RPMI8226 (cell line): ENCODE results near the gene GAS2L3.
"Not testable (repeated sequence)": the region's sequence is repeated elsewhere in the genome, so short reads cannot be mapped to it uniquely, and the experiment has no call there.

ENCODE experiments used
- DNase-seq: peaks from one replicate; pipeline ENCODE4 v3.0.0-alpha.2; 2015

Gene GAS2L3

DNA sequence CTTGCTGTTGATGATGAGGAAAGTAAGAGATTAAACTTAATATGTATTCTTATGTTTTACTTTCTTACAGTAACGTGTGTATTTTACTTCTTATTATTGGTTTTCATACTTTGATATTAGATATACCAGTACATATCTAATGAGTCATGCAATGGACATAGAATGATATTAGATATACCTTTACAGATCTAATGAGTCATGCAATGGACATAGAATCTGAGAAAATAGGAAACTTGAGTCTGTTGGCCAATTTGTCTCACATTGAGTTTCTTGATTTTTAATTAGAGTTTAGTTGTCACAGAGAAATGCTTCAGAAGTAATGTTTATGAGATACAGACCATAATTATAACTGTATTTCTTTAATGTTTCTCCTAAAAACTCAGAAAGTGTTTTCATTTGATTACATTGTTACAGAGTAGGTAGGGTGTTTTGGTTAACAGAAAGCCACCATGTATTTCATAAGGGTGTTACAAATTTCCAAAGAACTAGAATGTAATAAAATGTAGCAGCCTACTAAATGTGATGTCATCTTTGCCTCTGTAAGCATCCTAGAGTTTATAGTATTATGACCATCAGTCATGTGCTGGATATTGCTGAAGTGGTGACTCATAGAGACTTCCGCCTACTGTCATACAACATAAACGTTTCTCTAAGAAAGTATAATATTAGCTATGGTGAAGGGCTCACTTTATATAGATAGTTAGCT lies 3.0 kb downstream of the GAS2L3 start:
- DNase-seq = no peak

DNA sequence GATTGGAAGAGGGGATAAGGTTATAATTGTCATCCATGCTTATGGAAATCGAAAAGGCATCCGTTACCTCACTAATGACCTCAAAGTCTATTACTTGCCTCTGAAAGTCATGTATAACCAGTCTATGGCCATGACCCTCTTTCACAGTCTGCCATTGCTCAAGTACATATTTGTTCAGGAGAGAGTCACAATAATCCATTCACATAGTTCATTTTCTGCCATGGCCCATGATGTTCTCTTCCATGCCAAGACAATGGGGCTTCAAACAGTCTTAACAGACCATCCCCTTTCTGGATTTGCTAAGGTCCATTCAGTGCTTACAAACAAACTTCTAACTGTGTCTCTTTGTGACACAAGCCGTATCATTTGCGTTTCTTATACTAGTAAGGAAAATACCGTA lies 5.4 kb downstream of the GAS2L3 start:
- no peak for DNase-seq

DNA sequence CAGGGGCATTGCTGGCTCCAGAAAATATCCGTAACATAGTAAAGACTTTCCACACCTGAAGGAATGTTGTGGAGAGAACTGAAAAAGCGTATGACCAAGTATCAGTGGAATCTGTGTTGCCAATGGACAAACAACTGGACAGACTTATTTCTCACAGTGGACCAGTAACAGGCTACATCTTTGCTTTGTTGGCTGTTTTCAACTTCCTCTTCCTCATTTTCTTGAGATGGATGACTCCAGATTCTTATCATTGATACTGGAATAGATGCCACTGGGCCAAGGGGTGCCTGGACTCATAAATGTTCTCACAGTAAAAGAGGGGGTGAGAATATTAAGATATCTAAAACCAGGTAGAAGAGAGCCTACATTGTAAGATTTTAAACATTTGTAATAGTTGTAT lies 6.4 kb downstream of the GAS2L3 start:
- DNase-seq = no peak

DNA sequence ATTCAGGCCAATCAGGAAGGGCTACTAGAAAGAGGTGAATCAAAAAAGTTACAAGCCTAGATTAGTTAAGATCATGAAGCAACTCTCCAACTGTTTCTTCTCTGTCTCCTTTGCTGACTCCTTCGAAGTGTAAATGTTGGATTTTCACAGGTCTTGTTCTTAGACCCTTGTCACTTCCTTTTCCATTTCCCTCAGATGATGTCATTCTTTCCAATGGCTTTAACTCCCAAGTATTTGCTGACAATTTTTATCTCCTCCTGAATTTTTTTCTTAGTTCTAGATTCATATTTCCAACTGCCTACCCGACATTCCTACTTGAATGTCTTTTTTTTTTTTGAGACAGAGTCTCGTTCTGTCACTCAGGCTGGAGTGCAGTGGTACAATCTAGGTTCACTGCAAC lies 10.8 kb downstream of the GAS2L3 start:
- DNase-seq = no peak

DNA sequence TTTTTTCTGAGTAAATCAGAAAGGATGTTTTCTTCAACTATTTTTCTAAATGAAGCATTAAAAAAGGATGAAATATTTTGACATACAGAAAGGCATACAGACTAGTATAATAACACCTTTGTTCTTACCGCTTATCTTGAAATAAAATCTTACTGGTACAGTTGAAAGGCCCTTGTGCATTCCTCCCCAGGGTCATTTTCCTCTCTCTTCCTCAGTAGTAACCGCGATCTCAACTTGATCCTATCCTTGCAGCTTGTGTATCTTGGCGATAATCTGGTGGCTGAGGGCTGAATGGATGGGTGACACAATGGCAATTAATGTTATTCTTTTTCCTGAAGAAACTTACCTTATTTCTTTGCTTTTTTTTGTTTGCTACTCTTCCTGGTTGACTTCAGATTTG lies 18.5 kb downstream of the GAS2L3 start:
- DNase-seq = no peak

DNA sequence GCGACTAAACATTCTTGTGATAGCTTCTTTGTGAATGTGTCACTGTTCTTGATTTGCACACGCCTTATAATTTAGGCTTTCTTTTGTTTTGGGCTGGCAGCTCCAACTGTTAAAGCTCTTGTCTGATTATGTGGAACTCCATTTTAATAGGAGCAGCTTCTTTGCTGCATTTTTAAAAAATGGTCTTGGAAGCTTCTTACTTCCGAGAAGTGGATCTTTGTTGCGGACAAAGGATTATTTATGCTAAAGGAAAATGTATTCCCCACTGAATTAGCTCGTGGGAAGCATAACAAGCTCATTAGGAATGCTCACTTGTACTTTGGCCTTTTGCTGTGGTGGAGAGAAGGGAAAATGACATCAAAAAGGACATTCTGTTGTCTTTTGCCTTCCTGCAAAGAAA lies 20.0 kb downstream of the GAS2L3 start:
- no peak for DNase-seq

DNA sequence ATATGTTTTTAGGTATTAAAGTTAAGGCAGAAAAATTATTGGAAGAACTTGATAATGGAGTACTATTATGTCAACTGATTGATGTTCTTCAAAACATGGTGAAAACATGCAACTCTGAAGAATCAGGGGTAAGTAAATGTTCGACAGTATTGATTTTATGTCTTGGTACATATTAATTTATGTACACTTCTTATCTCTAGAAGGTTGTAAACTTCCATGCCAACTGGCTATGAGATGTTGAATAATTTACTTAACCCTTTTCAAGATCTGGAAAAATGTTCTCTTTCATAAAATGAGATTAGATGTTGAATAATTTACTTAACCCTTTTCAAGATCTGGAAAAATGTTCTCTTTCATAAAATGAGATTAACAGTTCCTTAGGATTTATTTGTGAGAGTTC lies 28.1 kb downstream of the GAS2L3 start:
- no peak for DNase-seq

DNA sequence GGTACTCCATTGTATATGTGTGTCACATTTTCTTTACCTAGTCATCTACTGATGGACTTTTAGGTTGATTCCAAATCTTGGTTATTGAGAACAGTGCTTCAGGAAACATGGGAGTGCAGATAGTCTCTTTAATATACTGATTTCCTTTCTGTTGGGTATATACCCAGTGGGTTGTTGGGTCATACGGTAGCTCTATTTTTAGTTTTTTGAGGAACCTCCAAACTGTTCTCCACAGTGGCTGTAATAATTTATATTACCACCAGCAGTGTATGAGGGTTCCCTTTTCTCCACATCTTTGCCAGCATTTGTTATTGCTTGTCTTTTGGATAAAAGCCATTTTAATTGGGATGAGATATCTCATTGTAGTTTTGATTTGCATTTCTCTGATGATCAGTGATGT lies 29.5 kb downstream of the GAS2L3 start:
- not testable (repeated sequence) for DNase-seq

DNA sequence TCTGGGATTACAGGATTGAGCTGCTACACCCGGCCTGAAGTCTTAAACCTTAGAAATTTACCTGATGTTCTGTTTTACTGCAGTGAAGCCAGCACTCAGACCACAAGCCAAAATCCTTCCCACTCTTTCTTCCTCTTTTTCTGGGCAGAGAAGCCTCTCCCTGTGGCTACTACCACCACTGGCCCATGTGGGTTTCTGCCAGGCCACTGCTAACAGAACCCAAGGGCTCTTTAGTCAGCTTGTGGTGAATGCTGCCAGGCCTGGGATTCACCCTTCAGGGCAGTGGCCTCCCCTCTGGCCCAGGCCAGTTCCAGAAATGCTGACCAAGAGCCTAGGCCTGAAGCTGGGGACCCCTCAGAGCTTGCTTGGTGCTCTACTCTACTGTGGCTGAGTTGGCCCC lies 35.3 kb downstream of the GAS2L3 start:
- peak; percentile 7 for DNase-seq

DNA sequence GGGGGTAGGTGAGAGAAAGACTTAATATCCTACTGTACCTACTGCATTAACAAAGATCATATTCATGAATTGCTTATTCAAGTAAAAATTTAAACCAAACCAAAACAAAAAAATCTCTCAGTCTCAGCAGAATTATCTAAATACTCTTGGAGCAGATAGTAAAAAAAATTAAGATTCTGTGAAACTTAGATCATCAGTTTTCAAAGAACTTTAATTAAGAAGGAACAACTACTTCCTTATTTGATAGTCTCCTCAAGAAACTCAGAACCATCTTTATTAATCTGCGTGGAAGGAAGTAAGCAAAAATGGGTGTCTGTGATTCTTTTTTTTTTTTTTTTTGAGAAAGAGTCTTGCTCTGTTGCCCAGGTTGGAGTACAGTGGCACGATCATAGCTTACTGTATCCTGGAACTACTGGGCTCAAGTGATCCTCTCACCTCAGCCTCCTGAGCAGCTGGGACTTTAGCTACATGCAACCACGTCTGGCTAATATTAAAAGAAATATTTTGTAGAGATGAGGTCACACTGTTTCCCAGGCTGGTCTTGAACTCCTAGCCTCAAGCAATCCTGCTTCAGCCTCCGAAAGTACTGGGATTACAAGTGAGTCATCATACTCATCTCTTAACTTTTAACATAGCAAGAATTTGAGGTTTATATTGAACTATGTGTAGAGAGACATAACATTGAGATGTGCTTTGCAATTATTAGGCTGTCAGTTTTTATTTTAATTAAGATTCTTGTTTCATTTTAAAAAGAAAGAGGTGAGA lies 37.4 kb downstream of the GAS2L3 start:
- DNase-seq = no peak

DNA sequence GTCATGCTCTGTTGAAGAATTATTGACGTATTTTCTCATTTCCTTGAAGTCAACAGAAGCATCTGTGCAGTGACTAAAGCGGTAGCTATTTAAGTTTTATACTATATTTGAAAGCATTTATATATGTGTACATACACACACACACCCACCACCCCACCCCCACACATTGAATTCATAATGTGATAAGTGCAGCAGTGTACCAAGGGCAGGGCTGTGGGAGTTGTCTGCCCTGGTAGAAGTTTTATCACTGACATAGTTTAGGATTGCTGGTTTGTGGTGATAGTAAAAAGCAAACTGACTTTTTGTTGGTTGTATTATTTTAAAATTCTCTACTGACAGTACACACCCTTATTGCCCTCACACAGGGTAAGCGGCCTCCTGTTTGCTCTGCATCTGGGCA lies 39.1 kb downstream of the GAS2L3 start:
- no peak for DNase-seq

DNA sequence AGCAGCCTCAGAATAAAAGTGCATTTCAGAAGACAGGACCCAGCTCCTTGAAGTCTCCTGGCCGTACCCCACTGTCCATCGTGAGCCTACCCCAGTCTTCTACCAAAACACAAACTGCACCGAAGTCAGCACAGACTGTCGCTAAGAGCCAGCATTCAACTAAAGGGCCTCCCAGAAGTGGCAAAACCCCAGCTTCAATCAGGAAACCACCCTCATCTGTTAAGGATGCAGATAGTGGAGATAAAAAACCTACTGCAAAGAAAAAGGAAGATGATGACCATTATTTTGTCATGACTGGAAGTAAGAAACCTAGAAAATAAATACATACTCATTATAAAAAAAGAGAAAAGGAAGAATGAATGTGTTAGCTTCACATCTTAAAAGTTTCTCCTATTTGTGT lies 51.1 kb downstream of the GAS2L3 start:
- DNase-seq = no peak

DNA sequence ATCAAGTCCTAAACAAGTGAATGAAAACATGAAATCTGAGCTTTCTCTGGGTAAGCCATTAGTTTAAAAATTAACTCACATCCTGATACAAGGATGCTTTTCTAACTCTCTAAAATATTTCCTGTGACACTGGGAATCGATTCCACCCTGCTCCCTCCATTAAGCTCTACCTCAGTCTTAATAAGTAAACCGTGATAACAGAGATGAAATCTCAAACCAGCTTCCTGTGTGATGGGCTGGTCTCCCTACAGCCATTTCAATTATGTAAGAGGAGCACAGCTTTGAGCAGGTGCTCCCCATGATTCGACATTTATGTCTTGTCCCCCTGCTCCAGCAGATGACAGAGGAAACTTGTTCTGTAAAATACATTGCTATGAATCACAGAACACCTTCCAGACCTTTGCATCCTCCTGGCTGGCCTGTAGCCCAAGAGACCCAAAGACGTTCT lies 59.0 kb downstream of the GAS2L3 start:
- DNase-seq = no peak

DNA sequence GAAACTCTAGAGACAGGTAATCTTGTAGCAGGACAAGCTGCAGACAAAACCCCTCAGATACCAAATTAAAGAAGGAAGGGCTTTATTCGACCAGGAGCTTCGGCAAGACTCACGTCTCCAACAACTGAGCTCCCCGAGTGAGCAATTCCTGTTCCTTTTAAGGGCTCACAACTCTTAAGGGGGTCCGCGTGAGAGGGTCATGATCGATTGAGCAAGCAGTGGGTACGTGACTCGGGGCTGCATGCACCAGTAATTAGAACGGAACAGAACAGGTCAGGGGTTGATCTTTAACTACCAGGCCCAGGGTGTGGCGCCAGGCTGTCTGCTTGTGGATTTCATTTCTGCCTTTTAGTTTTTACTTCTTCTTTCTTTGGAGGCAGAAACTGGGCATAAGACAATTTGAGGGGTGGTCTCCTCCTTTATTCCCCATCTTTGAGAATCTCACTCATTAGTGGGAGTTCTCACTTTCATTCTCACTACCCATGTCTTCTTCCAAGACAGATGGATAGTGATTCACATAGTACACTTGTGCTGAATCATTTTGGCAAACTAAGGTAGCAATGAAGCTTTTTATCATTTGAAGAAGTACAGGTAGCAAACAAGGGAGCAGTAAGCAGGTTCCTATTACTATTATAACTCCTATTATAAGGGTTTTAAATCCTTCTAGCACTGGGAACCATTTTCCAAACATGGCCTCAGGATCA lies 59.8 kb downstream of the GAS2L3 start:
- DNase-seq = not testable (repeated sequence)

DNA sequence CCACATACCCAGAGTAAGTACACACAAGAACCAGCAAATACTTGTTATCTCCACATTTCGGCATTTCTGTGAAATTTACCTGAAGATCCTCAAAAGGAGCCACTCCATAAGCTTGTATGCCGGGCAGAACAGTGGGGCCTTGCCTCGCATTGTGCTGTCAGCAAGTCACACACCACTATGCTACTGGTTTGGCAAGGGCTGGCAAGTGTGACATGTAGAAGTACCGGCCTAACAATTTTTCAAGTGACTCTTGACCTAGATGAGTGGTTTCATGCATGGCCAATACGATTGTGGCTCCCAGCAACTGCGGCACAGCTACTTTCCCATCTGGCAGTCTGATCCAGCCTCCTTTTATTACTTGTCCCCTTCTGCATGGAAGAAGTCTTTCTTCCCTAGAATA lies 69.8 kb downstream of the GAS2L3 start:
- DNase-seq = no peak

DNA sequence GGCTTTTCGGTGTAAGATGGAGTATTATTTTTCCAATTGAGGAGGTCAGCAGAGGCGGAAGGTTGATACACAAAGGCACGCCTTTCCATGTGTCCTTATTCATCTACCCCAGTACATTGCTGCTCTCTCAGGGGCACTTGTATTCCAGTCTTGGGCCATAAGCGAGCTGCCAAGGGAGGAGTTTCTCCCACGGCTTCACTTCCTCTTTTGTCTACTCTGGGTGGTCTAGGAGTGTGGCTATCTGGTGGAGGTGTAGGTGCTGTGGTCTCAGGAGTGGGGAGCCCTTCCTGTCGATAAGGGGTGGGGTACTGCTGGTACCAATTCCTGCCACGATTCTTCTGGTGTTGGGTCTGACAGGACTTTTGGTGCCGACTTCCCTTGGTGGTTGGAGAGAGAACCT lies 73.4 kb downstream of the GAS2L3 start:
- no peak for DNase-seq

DNA sequence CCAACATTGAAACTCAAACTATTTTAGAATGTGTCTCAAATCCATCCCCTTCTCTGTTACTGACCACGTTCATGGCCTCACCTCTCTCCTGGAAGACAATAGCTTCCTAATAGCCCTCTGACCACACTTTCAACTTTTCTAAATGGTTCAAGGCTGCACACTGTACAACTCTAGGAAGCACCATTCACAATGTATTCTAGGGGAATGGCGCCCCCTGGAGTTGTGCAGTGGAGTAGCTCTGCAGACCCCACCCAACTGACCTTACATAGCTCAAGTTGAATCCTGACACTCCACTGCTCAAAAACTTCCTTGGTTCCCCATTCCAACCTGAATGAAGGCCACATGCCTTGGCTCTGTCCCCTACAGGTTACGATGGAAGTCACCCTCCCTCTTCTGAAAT lies 77.6 kb downstream of the GAS2L3 start:
- no peak for DNase-seq

DNA sequence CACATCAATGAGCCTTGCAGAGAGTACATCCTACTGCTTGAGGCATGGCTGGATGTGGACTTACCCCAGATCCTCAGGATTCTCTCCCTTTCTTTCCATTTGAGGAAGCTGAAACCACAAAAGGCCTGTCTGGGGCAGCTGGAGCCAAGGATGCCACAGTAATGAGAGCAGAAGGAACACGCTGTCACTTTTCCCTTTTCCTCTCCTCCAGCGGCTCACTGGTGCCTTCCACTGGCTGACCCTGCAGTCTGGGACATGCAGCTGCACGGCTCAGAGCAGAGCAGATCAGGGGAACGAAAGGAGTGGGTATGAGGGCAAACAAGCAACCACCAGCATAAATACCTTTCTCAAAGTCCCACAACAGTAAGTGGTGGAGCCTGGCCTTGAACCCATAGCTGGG lies 78.2 kb downstream of the GAS2L3 start:
- DNase-seq = no peak

DNA sequence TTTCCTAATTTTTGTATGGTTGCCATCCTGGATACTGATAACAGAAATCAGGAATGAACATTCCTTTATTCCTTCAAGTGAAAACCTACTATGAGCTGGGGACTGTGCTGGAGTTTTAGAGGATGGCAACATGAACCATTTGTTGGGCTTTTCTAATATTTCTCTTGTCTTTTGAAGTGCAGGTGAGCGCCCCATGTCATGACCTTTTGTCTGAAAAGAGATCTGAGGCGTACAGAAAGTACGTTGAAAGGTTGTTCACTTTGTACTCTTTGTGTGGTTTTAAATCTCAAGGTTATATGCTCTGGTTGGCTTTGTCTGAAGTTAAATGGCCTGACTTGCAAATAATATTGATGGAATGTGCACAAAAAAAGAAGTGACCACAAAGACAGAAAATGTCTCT lies 79.0 kb downstream of the GAS2L3 start:
- DNase-seq = no peak

DNA sequence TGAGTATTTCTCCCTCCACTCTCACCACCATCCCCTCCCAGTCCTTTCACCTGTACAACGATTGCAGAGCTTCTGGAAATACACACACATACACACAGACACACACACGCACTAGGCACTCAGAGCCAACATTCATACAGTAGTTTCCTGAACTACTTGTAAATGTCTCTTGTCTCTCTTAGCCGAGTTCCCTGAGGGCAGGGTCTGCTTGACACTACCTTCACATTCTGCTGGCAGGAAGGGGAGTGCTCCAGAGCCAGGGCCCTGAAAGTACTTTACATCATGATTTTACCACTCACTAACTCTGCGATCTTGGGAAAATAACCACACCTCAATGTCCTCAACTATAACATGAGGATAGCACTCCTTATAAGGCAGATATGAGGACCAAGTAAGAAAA lies 82.7 kb downstream of the GAS2L3 start:
- DNase-seq = no peak

DNA sequence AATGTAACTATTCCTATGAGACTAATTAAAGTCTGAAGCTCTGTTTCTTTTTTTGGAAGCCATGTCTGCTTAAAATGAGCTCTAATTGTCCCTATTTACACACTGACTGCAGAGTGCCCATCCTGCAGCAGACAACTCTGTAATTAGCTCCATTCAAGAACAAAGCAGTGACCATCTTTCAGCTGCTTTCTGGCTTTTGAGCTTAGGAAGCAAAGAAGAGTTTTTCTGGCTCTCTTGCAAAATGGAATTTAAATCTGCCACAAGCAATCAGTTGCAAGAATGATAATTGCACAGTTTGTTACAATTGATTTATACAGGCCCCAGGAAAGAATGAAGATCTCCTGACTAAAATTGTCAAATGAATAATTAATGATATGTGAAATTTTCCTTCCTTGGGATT lies 83.4 kb downstream of the GAS2L3 start:
- no peak for DNase-seq

DNA sequence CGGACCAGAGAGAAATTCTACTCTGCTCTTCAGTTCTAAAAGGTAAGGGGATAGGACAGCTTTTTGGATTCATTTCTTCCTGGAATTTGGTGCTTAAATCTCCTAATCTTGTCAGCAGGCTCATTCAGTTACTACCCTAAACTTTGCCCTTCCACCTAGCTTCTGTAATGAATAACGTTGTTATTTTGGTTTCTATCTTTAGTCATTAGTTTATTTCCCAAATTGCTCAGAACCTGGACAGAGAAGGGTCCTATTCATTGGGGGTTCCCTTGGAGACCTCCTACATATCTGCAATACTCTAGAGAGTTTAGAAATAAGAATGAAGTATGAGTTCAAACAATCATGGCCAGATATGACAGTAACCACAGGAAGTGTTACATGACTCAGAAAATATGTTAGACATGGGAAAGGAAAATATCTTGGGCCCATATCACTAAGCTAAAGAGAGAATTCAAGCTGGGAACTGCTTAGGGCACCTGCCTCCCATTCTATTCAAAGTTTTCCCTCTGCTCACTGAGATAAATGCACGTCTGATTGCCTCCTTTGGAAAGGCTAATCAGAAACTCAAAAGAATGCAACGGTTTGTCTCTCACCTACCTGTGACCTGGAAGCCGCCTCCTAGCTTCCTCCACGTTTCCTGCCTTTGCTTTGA lies 87.9 kb downstream of the GAS2L3 start:
- DNase-seq = no peak

DNA sequence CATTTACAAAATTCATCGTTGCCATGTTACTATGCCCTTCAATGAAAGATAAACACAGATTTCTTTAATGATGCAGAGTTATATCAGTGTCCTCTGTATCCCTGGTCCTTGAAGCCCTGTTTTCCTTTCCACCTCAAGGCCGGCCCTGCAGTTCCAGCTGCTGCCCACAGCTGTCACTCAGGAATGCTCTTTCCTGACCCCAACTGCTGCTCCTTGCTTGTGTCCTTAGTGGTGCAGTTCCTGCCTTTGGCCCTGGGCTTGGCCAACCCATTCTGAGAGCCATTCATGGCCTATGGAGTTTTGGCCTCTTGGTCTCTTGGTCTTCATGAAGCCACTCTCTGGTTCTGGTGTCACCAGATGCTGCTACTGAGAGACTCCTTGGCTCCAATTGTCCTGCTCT lies 93.1 kb downstream of the GAS2L3 start:
- DNase-seq = no peak
